NCI-H748 (cell line): ENCODE data around the gene NINL.
"Not testable (repeated sequence)": the region's sequence is repeated elsewhere in the genome, so short reads cannot be mapped to it uniquely, and the experiment has no call there.

Experiments used
- DNase-seq: peaks from one replicate; lab custom pipeline; 2025; ENCODE audit not compliant: unreplicated experiment; lab: John Stamatoyannopoulos, UW

The NINL gene

GRCh38 chr20:25552977-25553376 is 32.4 kb downstream of the NINL start:
- DNase-seq: no peak

DNA sequence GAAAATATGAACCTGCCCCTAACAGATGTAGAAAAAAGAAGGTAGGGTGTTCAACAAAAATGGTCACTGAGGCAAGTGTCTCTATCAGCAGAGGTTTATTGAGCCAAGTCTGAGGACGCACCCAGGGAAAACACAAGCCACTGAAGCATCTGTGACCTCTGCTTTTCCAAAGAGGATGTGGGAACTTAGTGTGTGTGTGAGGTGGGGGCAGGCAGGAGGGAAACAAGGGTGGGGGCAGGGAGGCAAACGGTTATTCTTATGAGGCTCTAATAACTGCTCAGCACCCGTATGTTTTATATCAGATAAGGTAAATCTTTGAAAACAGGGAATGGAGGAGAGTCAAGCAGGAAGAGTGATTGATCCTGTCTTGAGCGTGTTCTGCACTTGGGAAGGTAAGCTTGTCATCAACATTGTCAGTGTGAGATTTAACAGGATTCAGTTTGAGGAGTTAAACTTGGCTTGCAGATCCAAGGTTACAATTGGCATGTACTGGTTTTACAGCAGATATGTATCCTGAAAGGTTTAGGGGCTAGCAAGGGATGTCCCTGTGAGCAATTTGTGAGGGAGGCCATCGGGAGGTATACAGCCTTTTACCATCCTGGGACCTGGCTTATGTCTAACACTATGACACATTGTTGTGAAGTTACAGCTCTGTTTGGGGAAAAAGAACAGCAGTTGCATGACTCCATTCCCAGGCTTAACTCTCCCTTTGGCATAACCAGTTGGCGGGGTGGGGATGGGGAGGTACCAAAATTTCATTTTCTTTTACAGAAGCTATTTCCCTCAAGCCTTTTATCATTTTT is 33.7 kb downstream of the NINL start:
- DNase-seq: no peak

- not testable (repeated sequence) for DNase-seq
Measured at GRCh38 chr20:25550645-25551337, 34.5 kb downstream of the NINL start.

DNA sequence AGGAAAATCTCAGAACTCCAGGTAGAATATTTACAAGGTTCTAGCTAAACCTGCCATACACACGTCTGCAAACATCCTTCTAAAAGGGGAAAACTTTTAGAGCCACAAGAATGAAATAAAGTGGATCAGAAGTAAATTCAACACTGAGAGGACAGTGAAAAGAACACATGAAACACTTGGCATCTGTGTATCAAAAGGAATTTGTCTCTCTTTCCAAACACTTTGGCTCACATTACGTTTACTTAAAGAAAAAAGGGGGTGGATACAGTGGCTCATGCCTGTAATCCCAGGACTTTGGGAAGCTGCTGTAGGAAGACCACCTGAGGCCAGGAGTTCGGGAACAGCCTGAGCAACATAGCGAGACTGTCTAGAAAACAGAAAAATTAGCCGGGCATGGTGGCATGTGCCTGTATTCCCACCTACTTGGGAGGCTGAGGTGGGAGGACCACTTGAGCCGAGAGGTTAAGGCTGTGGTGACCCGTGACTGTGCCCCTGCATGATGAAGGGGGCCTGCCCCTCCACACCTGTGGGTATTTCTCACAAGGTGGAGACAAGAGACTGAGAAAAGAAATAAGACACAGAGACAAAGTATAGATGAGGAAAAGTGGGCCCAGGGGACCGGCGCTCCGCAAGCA is 35.4 kb downstream of the NINL start:
- no peak for DNase-seq

DNA sequence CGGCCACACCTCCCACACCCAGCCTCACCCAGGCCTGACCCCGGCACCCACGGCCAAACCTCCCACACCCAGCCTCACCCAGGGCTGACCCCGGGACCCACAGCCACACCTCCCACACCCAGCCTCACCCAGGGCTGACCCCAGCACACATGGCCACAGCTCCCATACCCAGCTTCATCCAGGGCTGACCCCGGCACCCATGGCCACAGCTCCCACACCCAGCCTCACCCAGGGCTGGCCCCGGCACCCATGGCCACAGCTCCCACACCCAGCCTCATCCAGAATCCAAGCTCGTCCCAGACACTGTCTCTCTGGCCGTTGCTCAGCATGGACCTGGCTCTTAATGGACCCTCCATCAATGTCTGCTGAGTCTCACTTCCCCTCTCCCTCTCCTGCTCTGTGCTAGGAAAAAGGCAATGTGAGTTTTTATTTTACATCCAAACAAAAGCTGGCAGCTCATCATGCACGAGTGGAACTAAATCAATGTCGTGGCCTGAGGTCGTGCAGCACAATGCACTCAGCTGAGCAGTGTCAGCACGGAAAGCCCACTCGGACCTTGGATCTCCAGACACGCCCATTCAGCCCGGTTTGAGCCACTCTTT is 36.1 kb downstream of the NINL start:
- no peak for DNase-seq

- DNase-seq: no peak
Measured at GRCh38 chr20:25548613-25549086, 36.7 kb downstream of the NINL start.

- no peak for DNase-seq
Measured at GRCh38 chr20:25547999-25548398, 37.3 kb downstream of the NINL start.

- DNase-seq: no peak
Measured at GRCh38 chr20:25547063-25547462, 38.3 kb downstream of the NINL start.

- DNase-seq: no peak
Measured at GRCh38 chr20:25546048-25546447, 39.3 kb downstream of the NINL start.

DNA sequence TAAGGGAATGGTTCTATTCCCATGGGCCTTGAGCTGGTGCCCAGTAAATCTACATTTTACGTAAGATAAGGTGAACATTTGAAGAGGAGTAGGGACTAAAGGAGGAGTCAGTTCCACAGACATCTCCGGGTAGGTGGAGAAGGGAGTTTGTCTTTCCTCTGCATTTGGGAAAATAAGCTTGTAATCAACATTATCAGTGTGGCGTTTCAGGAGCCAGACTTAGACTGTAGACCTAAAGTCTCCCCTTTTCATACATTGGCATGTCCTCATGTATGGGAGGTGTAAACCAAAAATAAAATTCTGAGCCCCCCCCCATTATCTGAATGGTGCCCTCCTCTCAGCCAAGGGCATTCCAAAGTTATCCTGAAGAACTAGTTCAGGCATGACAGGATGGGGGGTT is 40.2 kb downstream of the NINL start:
- DNase-seq: no peak

DNA sequence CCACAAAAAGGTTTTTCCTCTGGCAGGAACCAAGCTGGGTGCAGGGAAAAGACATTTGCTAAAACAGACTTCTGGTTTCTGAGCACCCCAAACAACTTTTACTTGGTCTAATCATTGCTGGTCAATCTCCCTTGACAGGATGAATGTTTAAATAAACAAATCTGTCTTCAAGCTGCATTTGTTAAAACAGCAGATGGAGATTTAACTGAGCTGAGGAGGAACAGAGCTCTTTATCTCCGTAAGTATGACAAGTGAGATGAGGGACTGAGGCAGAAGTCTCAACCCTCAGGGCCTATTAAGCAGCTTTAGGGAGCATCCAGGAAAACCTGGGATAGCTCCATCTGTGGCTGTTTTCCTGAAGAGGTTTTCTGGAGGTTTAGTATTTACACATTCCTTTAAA is 40.6 kb downstream of the NINL start:
- no peak for DNase-seq

- DNase-seq: no peak
Measured at GRCh38 chr20:25544311-25544710, 41.0 kb downstream of the NINL start.

DNA sequence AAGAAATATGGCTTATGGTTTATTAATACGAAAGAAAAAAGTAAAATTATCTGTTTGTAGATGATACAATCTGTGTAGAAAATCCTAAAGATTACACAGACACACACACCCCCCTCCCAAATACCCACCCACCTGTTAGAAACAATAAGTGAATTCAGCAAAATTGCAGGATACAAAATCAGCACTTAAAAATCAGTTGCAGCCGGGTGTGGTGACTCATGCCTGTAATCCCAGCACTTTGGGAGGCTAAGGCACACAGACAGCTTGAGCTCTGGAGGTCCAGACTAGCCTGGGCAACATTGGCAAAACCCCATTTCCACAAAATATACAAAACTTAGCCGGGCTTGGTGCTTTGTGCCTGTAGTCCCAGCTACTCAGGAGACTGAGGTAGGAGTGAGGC is 42.3 kb downstream of the NINL start:
- DNase-seq: no peak

- DNase-seq: no peak
Measured at GRCh38 chr20:25541676-25542075, 43.7 kb downstream of the NINL start.

GRCh38 chr20:25539742-25540672 is 45.3 kb downstream of the NINL start:
- DNase-seq: no peak

- DNase-seq: peak; percentile 12
Measured at GRCh38 chr20:25538838-25539665, 46.3 kb downstream of the NINL start.

GRCh38 chr20:25537890-25538289 is 47.4 kb downstream of the NINL start:
- DNase-seq: no peak

DNA sequence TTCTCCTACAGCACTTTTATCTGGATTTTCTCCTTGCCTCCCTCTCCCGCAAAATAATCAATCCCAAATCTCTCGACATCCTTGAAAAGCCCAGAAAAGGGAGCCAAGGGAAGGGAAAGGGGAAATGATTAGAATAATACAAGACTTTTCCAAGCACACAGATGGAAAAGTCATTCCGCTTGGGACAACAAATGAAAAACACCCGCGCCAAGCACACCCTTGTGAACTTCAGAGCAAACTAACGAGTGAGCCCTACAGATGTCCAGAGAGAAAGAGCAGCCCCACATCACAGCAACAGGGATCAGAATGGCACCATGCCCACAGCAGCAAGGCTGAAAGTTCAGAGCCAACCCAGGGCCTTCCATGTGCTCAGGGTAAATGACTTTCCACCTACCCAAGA is 49.6 kb downstream of the NINL start:
- no peak for DNase-seq

GRCh38 chr20:25534845-25535244 is 50.5 kb downstream of the NINL start:
- no peak for DNase-seq
